ENCODE results near the gene RPS8. TPM values are rescaled to one million over a fixed set of nuclear protein-coding genes. Genes with fewer than 3 reads are reported as not detected.
"Not testable (repeated sequence)": the region's sequence is repeated elsewhere in the genome, so short reads cannot be mapped to it uniquely, and the experiment has no call there.

RPS8 gene
- total RNA-seq (1,000 to 10,000 TPM; 1,373 to 1,500 TPM), polyA plus RNA-seq (1,000 to 10,000 TPM; 2,358 to 3,400 TPM)
- long read RNA-seq, donor 1, transcript RPS8-202 (6 exons, 881 nt): major isoform, 194 of 349 reads
- long read RNA-seq, donor 1, transcript RPS8-207 (5 exons, 1,115 nt): minor isoform, 41 of 349 reads
- long read RNA-seq, donor 1, partial matches to known transcripts: 105 of 349 reads
- long read RNA-seq, donor 1, other reads (novel, unspliced or antisense): 7 of 349 reads
- long read RNA-seq, donor 2, transcript RPS8-202 (6 exons, 881 nt): major isoform, 161 of 236 reads
- long read RNA-seq, donor 2, transcript RPS8-207 (5 exons, 1,115 nt): minor isoform, 36 of 236 reads
- long read RNA-seq, donor 2, partial matches to known transcripts: 32 of 236 reads
- long read RNA-seq, donor 2, other reads (novel, unspliced or antisense): 3 of 236 reads

GRCh38 chr1:44775078-44775929 is at the start of gene RPS8:
RPS8 (plus strand) TSS chr1:44775540; CDS start chr1:44775597, 57 bp downstream.
- Histone ChIP-seq H3K27ac (ENCODE audit: low read depth in 1 of 2, low read length in 2 of 2) (peak within 1 kb of the TSS; percentile 43 to 91), H3K9me3 (ENCODE audit: control insufficient read depth, low read length) (no peaks in the 10 kb centered on the region), H3K4me3 (ENCODE audit: low read length in 2 of 2) (peak within 1 kb of the TSS; percentile 38 to 66), H3K27me3 (ENCODE audit: control insufficient read depth in 1 of 2, insufficient read depth in 2 of 2, low read length in 1 of 2) (no peaks in the 10 kb centered on the region), H3K4me1 (ENCODE audit: control insufficient read depth in 1 of 2, insufficient read depth in 2 of 2, low read length in 2 of 2) (no peaks in the 10 kb centered on the region), H3K36me3 (ENCODE audit: control insufficient read depth in 1 of 2, insufficient read depth in 2 of 2, low read length in 1 of 2) (peaks cover 0 to 7% of the 10 kb centered on the region in 2 donors)
- WGBS, 2 donors: 0 to 1% methylated on average over 65 of the region's 65 CpGs
- DNase-seq (peak; percentile 94 to 95), ATAC-seq (ENCODE audit: low FRiP score) (peak; percentile 96)
- intact Hi-C loops (cut with DNase I): loop anchor here (2.0 to 5.0 kb wide), 2 partner anchors 37 to 38 kb away; partner anchors contain the start of gene KIF2C (in 2 of the 2)

GRCh38 chr1:44730741-44731512 is 44.4 kb upstream of the RPS8 start, which contains the start of gene RNU5D-1:
RNU5D-1 (minus strand) TSS chr1:44731170.
- 0 to 1% methylated on average over 19 of the region's 19 CpGs for WGBS, 2 donors
- Histone ChIP-seq H3K36me3 (ENCODE audit: control insufficient read depth in 1 of 2, insufficient read depth in 2 of 2, low read length in 1 of 2) (no peaks in the 10 kb centered on the region), H3K27me3 (ENCODE audit: control insufficient read depth in 1 of 2, insufficient read depth in 2 of 2, low read length in 1 of 2) (no peaks in the 10 kb centered on the region), H3K9me3 (ENCODE audit: control insufficient read depth, low read length) (no peaks in the 10 kb centered on the region), H3K4me1 (ENCODE audit: control insufficient read depth in 1 of 2, insufficient read depth in 2 of 2, low read length in 2 of 2) (no peaks in the 10 kb centered on the region), H3K27ac (ENCODE audit: low read depth in 1 of 2, low read length in 2 of 2) (peak within 1 kb of the TSS; percentile 57 to 86), H3K4me3 (ENCODE audit: low read length in 2 of 2) (no peak within 1 kb of the TSS)
- DNase-seq (peak; percentile 96 to 98), ATAC-seq (ENCODE audit: low FRiP score) (peak; percentile 94)
- intact Hi-C loops (cut with DNase I): loop anchor here (5.0 to 10.0 kb wide), 4 partner anchors 74 to 571 kb away; partner anchors contain the start of genes BTBD19 (in 1 of the 2), DYNLT4 (in 1 of the 2), HECTD3 (in 1 of the 2) and PLK3 (in 1 of the 2)

- Histone ChIP-seq H3K27ac (ENCODE audit: low read depth in 1 of 2, low read length in 2 of 2) (peak overlapping the region in 1 of 2 donors; percentile 14), H3K9me3 (ENCODE audit: control insufficient read depth, low read length) (no peaks in the 10 kb centered on the region), H3K4me3 (ENCODE audit: low read length in 2 of 2) (no peak overlapping the region), H3K27me3 (ENCODE audit: control insufficient read depth in 1 of 2, insufficient read depth in 2 of 2, low read length in 1 of 2) (no peaks in the 10 kb centered on the region), H3K36me3 (ENCODE audit: control insufficient read depth in 1 of 2, insufficient read depth in 2 of 2, low read length in 1 of 2) (no peaks in the 10 kb centered on the region), H3K4me1 (ENCODE audit: control insufficient read depth in 1 of 2, insufficient read depth in 2 of 2, low read length in 2 of 2) (no peaks in the 10 kb centered on the region)
- intact Hi-C loops (cut with DNase I): loop anchor here (5.0 to 10.0 kb wide), 4 partner anchors 71 to 569 kb away; partner anchors contain the start of genes BTBD19 (in 1 of the 2), DYNLT4 (in 1 of the 2), HECTD3 (in 1 of the 2) and PLK3 (in 1 of the 2)
- 59 to 73% methylated on average over 1 of the region's 1 CpG for WGBS, 2 donors
- ATAC-seq (ENCODE audit: low FRiP score) (no peak), DNase-seq (no peak)
Measured at GRCh38 chr1:44733365-44733764, 42.0 kb upstream of the RPS8 start.

- Histone ChIP-seq H3K27me3 (ENCODE audit: control insufficient read depth in 1 of 2, insufficient read depth in 2 of 2, low read length in 1 of 2) (no peaks in the 10 kb centered on the region), H3K4me1 (ENCODE audit: control insufficient read depth in 1 of 2, insufficient read depth in 2 of 2, low read length in 2 of 2) (no peaks in the 10 kb centered on the region), H3K4me3 (ENCODE audit: low read length in 2 of 2) (no peak overlapping the region), H3K9me3 (ENCODE audit: control insufficient read depth, low read length) (no peaks in the 10 kb centered on the region), H3K27ac (ENCODE audit: low read depth in 1 of 2, low read length in 2 of 2) (peak overlapping the region in 1 of 2 donors; percentile 14), H3K36me3 (ENCODE audit: control insufficient read depth in 1 of 2, insufficient read depth in 2 of 2, low read length in 1 of 2) (no peaks in the 10 kb centered on the region)
- intact Hi-C loops (cut with DNase I): loop anchor here (5.0 to 10.0 kb wide), 4 partner anchors 71 to 569 kb away; partner anchors contain the start of genes BTBD19 (in 1 of the 2), DYNLT4 (in 1 of the 2), HECTD3 (in 1 of the 2) and PLK3 (in 1 of the 2)
- ATAC-seq (ENCODE audit: low FRiP score): no peak
- WGBS, 2 donors: 77 to 78% methylated on average over 1 of the region's 1 CpG
- no peak for DNase-seq
Measured at GRCh38 chr1:44733784-44734183, 41.6 kb upstream of the RPS8 start.

GRCh38 chr1:44735992-44736391 is 39.3 kb upstream of the RPS8 start:
- WGBS, 2 donors: 90 to 91% methylated on average over 1 of the region's 1 CpG
- H3K4me3 ChIP-seq (ENCODE audit: low read length in 2 of 2): no peak overlapping the region
- H3K36me3 ChIP-seq (ENCODE audit: control insufficient read depth in 1 of 2, insufficient read depth in 2 of 2, low read length in 1 of 2): no peaks in the 10 kb centered on the region
- H3K27me3 ChIP-seq (ENCODE audit: control insufficient read depth in 1 of 2, insufficient read depth in 2 of 2, low read length in 1 of 2): no peaks in the 10 kb centered on the region
- H3K4me1 ChIP-seq (ENCODE audit: control insufficient read depth in 1 of 2, insufficient read depth in 2 of 2, low read length in 2 of 2): no peaks in the 10 kb centered on the region
- H3K27ac ChIP-seq (ENCODE audit: low read depth in 1 of 2, low read length in 2 of 2): no peak overlapping the region
- no peak for ATAC-seq (ENCODE audit: low FRiP score)
- intact Hi-C loops (cut with DNase I): loop anchor here in 1 of 2 donors (5.0 to 10.0 kb wide), 2 partner anchors 41 to 69 kb away; partner anchors contain the start of genes BTBD19, DYNLT4, PLK3 and RPS8
- no peak for DNase-seq
- H3K9me3 ChIP-seq (ENCODE audit: control insufficient read depth, low read length): no peaks in the 10 kb centered on the region

- H3K9me3 ChIP-seq (ENCODE audit: control insufficient read depth, low read length); H3K27me3 ChIP-seq (ENCODE audit: control insufficient read depth in 1 of 2, insufficient read depth in 2 of 2, low read length in 1 of 2); ATAC-seq (ENCODE audit: low FRiP score); H3K4me1 ChIP-seq (ENCODE audit: control insufficient read depth in 1 of 2, insufficient read depth in 2 of 2, low read length in 2 of 2); DNase-seq; H3K36me3 ChIP-seq (ENCODE audit: control insufficient read depth in 1 of 2, insufficient read depth in 2 of 2, low read length in 1 of 2); H3K27ac ChIP-seq (ENCODE audit: low read depth in 1 of 2, low read length in 2 of 2): not testable (repeated sequence)
- peak overlapping the region in 1 of 2 donors; percentile 47 for H3K4me3 ChIP-seq (ENCODE audit: low read length in 2 of 2)
- WGBS, 2 donors: 77 to 87% methylated on average over 1 of the region's 1 CpG
- intact Hi-C loops (cut with DNase I): loop anchor here (2.0 to 10.0 kb wide), 3 partner anchors 36 to 66 kb away; partner anchors contain the start of genes RPS8 (in 2 of the 2), BTBD19 (in 1 of the 2), DYNLT4 (in 1 of the 2) and PLK3 (in 1 of the 2)
Measured at GRCh38 chr1:44738953-44739306, 36.4 kb upstream of the RPS8 start.

- H3K4me1 ChIP-seq (ENCODE audit: control insufficient read depth in 1 of 2, insufficient read depth in 2 of 2, low read length in 2 of 2): no peaks in the 10 kb centered on the region
- DNase-seq (peak; percentile 98 to 99), ATAC-seq (ENCODE audit: low FRiP score) (peak; percentile 99)
- peak within 1 kb of the TSS in 1 of 2 donors; percentile 18 for H3K27ac ChIP-seq (ENCODE audit: low read depth in 1 of 2, low read length in 2 of 2)
- WGBS, 2 donors: 0 to 1% methylated on average over 57 of the region's 57 CpGs
- no peaks in the 10 kb centered on the region for H3K27me3 ChIP-seq (ENCODE audit: control insufficient read depth in 1 of 2, insufficient read depth in 2 of 2, low read length in 1 of 2)
- no peaks in the 10 kb centered on the region for H3K9me3 ChIP-seq (ENCODE audit: control insufficient read depth, low read length)
- no peaks in the 10 kb centered on the region for H3K36me3 ChIP-seq (ENCODE audit: control insufficient read depth in 1 of 2, insufficient read depth in 2 of 2, low read length in 1 of 2)
- H3K4me3 ChIP-seq (ENCODE audit: low read length in 2 of 2): peak within 1 kb of the TSS; percentile 23 to 47
- intact Hi-C loops (cut with DNase I): loop anchor here (2.0 to 10.0 kb wide), 3 partner anchors 35 to 65 kb away; partner anchors contain the start of genes RPS8 (in 2 of the 2), BTBD19 (in 1 of the 2), DYNLT4 (in 1 of the 2) and PLK3 (in 1 of the 2)
Measured at GRCh38 chr1:44739307-44740178, 35.8 kb upstream of the RPS8 start, which contains the start of gene KIF2C. KIF2C (plus strand) TSS chr1:44739837; CDS start chr1:44739933, 96 bp downstream.
